Measurements from ENCODE around the gene GNPDA2.

GRCh38 chr4:44727471-44727870 is 1.1 kb upstream of the GNPDA2 start:
- TF ChIP-seq CTCF (IDR thresholded peaks at IDR 0.05): no peak
- TF ChIP-seq POLR2A (IDR thresholded peaks at IDR 0.05): no peak

Measured in heart left ventricle (tissue), 13 donors.